Astrocyte (in vitro differentiated cells and primary cell): ENCODE measurements around the gene CHAT. TPM values are rescaled to one million over a fixed set of nuclear protein-coding genes. Genes with fewer than 3 reads are reported as not detected.

ENCODE experiments used
- DNase-seq: peaks from one replicate; pipeline ENCODE4 v3.0.0-alpha.2; 2010; ENCODE audit warnings: low read depth
- FAIRE-seq: peaks from 2 replicates; lab custom pipeline; 2011; peaks lifted over from hg19 to GRCh38; lab: Jason Lieb, UNC
- H2AFZ ChIP-seq: 2 replicates; pipeline ENCODE4 v1.6.0; 2012; ENCODE audit warnings: low read depth, low read length, inconsistent platforms
- H3K27ac ChIP-seq: 2 replicates; pipeline ENCODE4 v1.5.1; 2011; ENCODE audit warnings: low read depth, low read length, inconsistent platforms
- H3K27me3 ChIP-seq: 2 replicates; pipeline ENCODE4 v1.6.0; 2011; ENCODE audit warnings: low read length, inconsistent platforms; ENCODE audit not compliant: insufficient read depth
- H3K36me3 ChIP-seq: 2 replicates; pipeline ENCODE4 v1.5.1; 2011; ENCODE audit warnings: low read length, inconsistent platforms; ENCODE audit not compliant: insufficient read depth
- H3K4me1 ChIP-seq: 2 replicates; pipeline ENCODE4 v1.5.1; 2011; ENCODE audit warnings: low read length, inconsistent platforms; ENCODE audit not compliant: insufficient read depth
- H3K4me2 ChIP-seq: 2 replicates; pipeline ENCODE4 v1.6.0; 2012; ENCODE audit warnings: low read length, inconsistent platforms
- H3K4me3 ChIP-seq: 2 replicates; pipeline ENCODE4 v1.5.1; 2011; ENCODE audit warnings: low read depth, mild to moderate bottlenecking, low read length, inconsistent platforms; ENCODE audit not compliant: insufficient read depth
- H3K79me2 ChIP-seq: 2 replicates; pipeline ENCODE4 v1.6.0; 2012; ENCODE audit warnings: mild to moderate bottlenecking, low read length, inconsistent platforms; ENCODE audit not compliant: insufficient read depth
- H3K9ac ChIP-seq: 2 replicates; pipeline ENCODE4 v1.6.0; 2012; ENCODE audit warnings: mild to moderate bottlenecking, low read length, inconsistent platforms
- H3K9me3 ChIP-seq: 2 replicates; pipeline ENCODE4 v1.5.1; 2012; ENCODE audit warnings: low read depth, mild to moderate bottlenecking, low read length, inconsistent platforms; ENCODE audit not compliant: insufficient read depth
- H4K20me1 ChIP-seq: 2 replicates; pipeline ENCODE4 v1.6.0; 2012; ENCODE audit warnings: low read length, inconsistent platforms; ENCODE audit not compliant: insufficient read depth
- H3K27ac Mint-ChIP-seq: one replicate; pipeline ENCODE4 v1.8.0; 2021; ENCODE audit warnings: mild to moderate bottlenecking, mixed read lengths; ENCODE audit not compliant: unreplicated experiment
- H3K27me3 Mint-ChIP-seq: one replicate; pipeline ENCODE4 v1.8.0; 2021; ENCODE audit warnings: low read depth, mixed read lengths; ENCODE audit not compliant: unreplicated experiment
- H3K36me3 Mint-ChIP-seq: one replicate; pipeline ENCODE4 v1.8.0; 2021; ENCODE audit warnings: low read depth, mixed read lengths; ENCODE audit not compliant: unreplicated experiment
- H3K4me1 Mint-ChIP-seq: one replicate; pipeline ENCODE4 v1.8.0; 2021; ENCODE audit warnings: low read depth, mixed read lengths; ENCODE audit not compliant: unreplicated experiment
- H3K4me3 Mint-ChIP-seq: one replicate; pipeline ENCODE4 v1.8.0; 2021; ENCODE audit warnings: mild to moderate bottlenecking, moderate library complexity, mixed read lengths; ENCODE audit not compliant: unreplicated experiment
- H3K9me3 Mint-ChIP-seq: one replicate; pipeline ENCODE4 v1.8.0; 2021; ENCODE audit warnings: mild to moderate bottlenecking, mixed read lengths; ENCODE audit not compliant: unreplicated experiment
- CTCF ChIP-seq: IDR thresholded peaks from 2 replicates; pipeline ENCODE4 v1.5.1; 2011; ENCODE audit warnings: low read depth, mild to moderate bottlenecking, inconsistent platforms, low read length, moderate library complexity; ENCODE audit not compliant: insufficient read depth
- EZH2 ChIP-seq: IDR thresholded peaks from 2 replicates; pipeline ENCODE4 v1.6.1; 2012; ENCODE audit warnings: mild to moderate bottlenecking, low read length, inconsistent platforms; ENCODE audit not compliant: insufficient read depth
- total RNA-seq: library from RNA; stranded (reverse); gene quantifications from 2 replicates; pipeline ENCODE4 v1.2.1, GENCODE V29; 2021

CHAT gene
- total RNA-seq, 1 donor from 2014 or later = 1.00 TPM

GRCh38 chr10:49652421-49653272, 38.8 kb downstream of the CHAT start:
- no peak overlapping the region for H3K27ac ChIP-seq
- H3K36me3 ChIP-seq = no peaks in the 10 kb centered on the region
- no peak overlapping the region for H3K9ac ChIP-seq
- no peak for FAIRE-seq
- peaks cover 52% of the 10 kb centered on the region for H3K27me3 Mint-ChIP-seq
- no peaks in the 10 kb centered on the region for H3K9me3 ChIP-seq
- H3K79me2 ChIP-seq = no peaks in the 10 kb centered on the region
- no peak overlapping the region for H3K4me2 ChIP-seq
- no peak overlapping the region for H2AFZ ChIP-seq
- H3K27ac Mint-ChIP-seq = no peak overlapping the region
- TF ChIP-seq CTCF (no peak), EZH2 (no peak)
- H3K36me3 Mint-ChIP-seq = peaks cover 2% of the 10 kb centered on the region
- no peaks in the 10 kb centered on the region for H4K20me1 ChIP-seq
- no peaks in the 10 kb centered on the region for H3K4me1 Mint-ChIP-seq
- no peaks in the 10 kb centered on the region for H3K9me3 Mint-ChIP-seq
- no peak overlapping the region for H3K4me3 Mint-ChIP-seq
- no peak for DNase-seq
- H3K27me3 ChIP-seq = peaks cover 3% of the 10 kb centered on the region
- no peaks in the 10 kb centered on the region for H3K4me1 ChIP-seq
- no peak overlapping the region for H3K4me3 ChIP-seq

- TF ChIP-seq EZH2 = no peak
- TF ChIP-seq CTCF = no peak
- DNase-seq (no peak), FAIRE-seq (no peak)
Observed at GRCh38 chr10:49653273-49653929, 39.6 kb downstream of the CHAT start.

More at GRCh38 chr10:49653273-49653929, 39.6 kb downstream of the CHAT start:
- Mint-ChIP-seq H3K27ac (no peak overlapping the region), H3K4me1 (no peaks in the 10 kb centered on the region), H3K27me3 (peaks cover 46% of the 10 kb centered on the region), H3K9me3 (no peaks in the 10 kb centered on the region), H3K36me3 (no peaks in the 10 kb centered on the region), H3K4me3 (no peak overlapping the region)
- no peak overlapping the region for H2AFZ ChIP-seq
- H3K9me3 ChIP-seq = no peaks in the 10 kb centered on the region
- peaks cover 3% of the 10 kb centered on the region for H3K27me3 ChIP-seq
- no peaks in the 10 kb centered on the region for H3K79me2 ChIP-seq
- no peaks in the 10 kb centered on the region for H3K4me1 ChIP-seq
- no peak overlapping the region for H3K9ac ChIP-seq
- no peaks in the 10 kb centered on the region for H3K36me3 ChIP-seq
- H3K4me2 ChIP-seq = no peak overlapping the region
- H4K20me1 ChIP-seq = no peaks in the 10 kb centered on the region
- H3K4me3 ChIP-seq = no peak overlapping the region
- H3K27ac ChIP-seq = no peak overlapping the region
